ENCODE measurements around the gene CHRNA4.

Gene CHRNA4

DNA sequence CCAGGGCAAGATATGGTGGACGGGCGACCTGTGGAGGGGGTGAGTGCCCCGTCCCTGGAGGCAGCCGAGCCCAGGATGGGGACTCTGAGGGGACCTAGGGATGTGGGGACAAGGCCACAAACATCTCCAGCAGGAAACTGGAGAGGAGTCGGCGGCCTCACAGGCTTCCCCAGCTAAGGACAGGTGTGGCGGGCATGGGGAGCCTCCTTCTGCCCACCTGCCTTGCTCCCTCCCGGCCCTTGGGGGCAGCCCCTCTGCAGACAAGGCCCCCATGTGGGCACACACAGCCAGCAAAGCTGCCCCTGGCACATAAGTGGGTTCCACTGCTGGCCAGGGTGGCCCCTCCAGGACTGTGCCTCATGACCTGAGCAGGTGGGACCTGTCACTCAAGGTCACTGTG, 4.6 kb downstream of the CHRNA4 start:
- TF ChIP-seq, protein P1, sequence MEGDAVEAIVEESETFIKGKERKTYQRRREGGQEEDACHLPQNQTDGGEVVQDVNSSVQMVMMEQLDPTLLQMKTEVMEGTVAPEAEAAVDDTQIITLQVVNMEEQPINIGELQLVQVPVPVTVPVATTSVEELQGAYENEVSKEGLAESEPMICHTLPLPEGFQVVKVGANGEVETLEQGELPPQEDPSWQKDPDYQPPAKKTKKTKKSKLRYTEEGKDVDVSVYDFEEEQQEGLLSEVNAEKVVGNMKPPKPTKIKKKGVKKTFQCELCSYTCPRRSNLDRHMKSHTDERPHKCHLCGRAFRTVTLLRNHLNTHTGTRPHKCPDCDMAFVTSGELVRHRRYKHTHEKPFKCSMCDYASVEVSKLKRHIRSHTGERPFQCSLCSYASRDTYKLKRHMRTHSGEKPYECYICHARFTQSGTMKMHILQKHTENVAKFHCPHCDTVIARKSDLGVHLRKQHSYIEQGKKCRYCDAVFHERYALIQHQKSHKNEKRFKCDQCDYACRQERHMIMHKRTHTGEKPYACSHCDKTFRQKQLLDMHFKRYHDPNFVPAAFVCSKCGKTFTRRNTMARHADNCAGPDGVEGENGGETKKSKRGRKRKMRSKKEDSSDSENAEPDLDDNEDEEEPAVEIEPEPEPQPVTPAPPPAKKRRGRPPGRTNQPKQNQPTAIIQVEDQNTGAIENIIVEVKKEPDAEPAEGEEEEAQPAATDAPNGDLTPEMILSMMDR (conservative IDR thresholded peaks at IDR 0.05; ENCODE audit: low read depth, low read length): no peak
- no peak overlapping the region for H3K4me3 ChIP-seq (ENCODE audit: low read depth, low read length)
- DNase-seq (ENCODE audit: low read depth): no peak

DNA sequence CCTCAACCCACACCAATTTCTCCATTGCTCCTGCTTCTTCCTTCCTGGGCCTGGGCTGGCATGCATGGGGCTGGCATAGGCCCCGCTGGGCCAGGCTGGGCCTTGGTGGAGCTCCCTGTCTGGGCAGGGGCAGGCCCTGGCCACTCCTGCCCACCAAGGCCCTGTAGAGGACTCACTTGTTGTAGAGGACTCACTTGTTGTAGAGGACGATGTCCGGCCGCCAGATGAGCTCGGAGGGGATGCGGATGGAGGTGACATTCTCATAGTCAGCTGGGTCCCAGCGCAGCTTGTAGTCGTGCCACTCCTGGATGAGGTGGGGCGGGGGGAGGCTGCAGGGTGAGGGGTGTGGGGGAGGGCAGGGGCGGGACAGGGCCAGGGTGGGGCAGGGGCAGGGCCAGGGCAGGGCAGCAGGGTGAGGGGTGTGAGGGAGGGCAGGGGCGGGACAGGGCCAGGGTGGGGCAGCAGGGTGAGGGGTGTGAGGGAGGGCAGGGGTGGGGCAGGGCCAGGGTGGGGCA, 5.3 kb downstream of the CHRNA4 start:
- no peak overlapping the region for H3K4me3 ChIP-seq (ENCODE audit: low read depth, low read length)
- TF ChIP-seq, protein P1 (conservative IDR thresholded peaks at IDR 0.05; ENCODE audit: low read depth, low read length): no peak
- DNase-seq (ENCODE audit: low read depth): no peak

GRCh38 chr20:63354636-63355350, 6.4 kb downstream of the CHRNA4 start:
- no peak overlapping the region for H3K4me3 ChIP-seq (ENCODE audit: low read depth, low read length)
- no peak for DNase-seq (ENCODE audit: low read depth)
- TF ChIP-seq, protein P1 (conservative IDR thresholded peaks at IDR 0.05; ENCODE audit: low read depth, low read length): no peak

- no peak for DNase-seq (ENCODE audit: low read depth)
- H3K4me3 ChIP-seq (ENCODE audit: low read depth, low read length): no peak overlapping the region
- TF ChIP-seq, protein P1 (conservative IDR thresholded peaks at IDR 0.05; ENCODE audit: low read depth, low read length): no peak
Measured at GRCh38 chr20:63352811-63353221, 8.3 kb downstream of the CHRNA4 start.

- H3K4me3 ChIP-seq (ENCODE audit: low read depth, low read length): no peak overlapping the region
- TF ChIP-seq, protein P1 (conservative IDR thresholded peaks at IDR 0.05; ENCODE audit: low read depth, low read length): no peak
Measured at GRCh38 chr20:63351811-63352591, 9.1 kb downstream of the CHRNA4 start.

GRCh38 chr20:63351326-63351700, 9.8 kb downstream of the CHRNA4 start:
- TF ChIP-seq, protein P1 (conservative IDR thresholded peaks at IDR 0.05; ENCODE audit: low read depth, low read length): no peak
- H3K4me3 ChIP-seq (ENCODE audit: low read depth, low read length): no peak overlapping the region
- DNase-seq (ENCODE audit: low read depth): no peak

More at GRCh38 chr20:63351811-63352591, 9.1 kb downstream of the CHRNA4 start:
- DNase-seq (ENCODE audit: low read depth): no peak

Data from choroid plexus epithelial cell (primary cell).